Measurements from ENCODE around the gene IKZF2. TPM values are rescaled to one million over a fixed set of nuclear protein-coding genes. Genes with fewer than 3 reads are reported as not detected.

The IKZF2 gene
- total and polyA plus RNA-seq, 2 donors (not counting 3 experiments of a cell fraction or from before 2014, with no cell fraction given), result 0.08 to 0.46 TPM

DNA sequence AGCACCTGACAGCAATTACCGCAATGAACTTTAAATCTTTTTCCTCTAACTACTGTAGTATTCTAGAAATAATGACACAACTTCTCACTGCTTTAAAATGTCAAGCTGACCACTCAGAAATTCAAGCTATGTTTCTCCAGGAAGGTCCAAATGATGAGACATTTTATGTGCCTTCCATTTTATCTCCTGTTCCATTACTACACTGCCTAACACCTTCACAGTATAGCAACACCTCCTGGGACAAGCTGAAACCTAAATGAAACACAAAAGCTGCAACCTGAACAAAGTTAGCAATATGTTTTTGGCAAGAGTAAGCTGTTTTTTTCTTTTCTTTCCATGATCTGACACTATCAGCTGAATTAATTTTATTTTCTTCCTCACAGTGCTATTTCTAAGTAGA, 81.9 kb downstream of the IKZF2 start:
- no peaks in the 10 kb centered on the region for H3K79me2 ChIP-seq (ENCODE audit: control insufficient read depth, insufficient read depth, low read length)
- no peak overlapping the region for H3K4me3 ChIP-seq (replicated peaks in 1 of 3; ENCODE audit: insufficient read depth in 1 of 3, low read depth in 1 of 3, low read length in 3 of 3)
- H3K9ac ChIP-seq (replicated peaks; ENCODE audit: extremely low read depth, insufficient read depth, low read length), result no peak overlapping the region
- dilution Hi-C loops (cut with MboI; ENCODE audit: extremely low pct_ligation_motif_present, low sequenced_read_pairs), result no loop called here
- H3K36me3 ChIP-seq (ENCODE audit: control insufficient read depth in 2 of 2, extremely low read depth in 1 of 2, insufficient read depth in 2 of 2, low read length in 2 of 2), result no peaks in the 10 kb centered on the region
- H3K27ac ChIP-seq (ENCODE audit: insufficient read depth, low read depth, low read length), result no peak overlapping the region
- FAIRE-seq, result no peak
- ChIA-PET POLR2A (no interaction called here), CTCF (interaction anchor here (1.2 kb wide), 1 partner anchor 15 kb away, joined by 4 read pairs; no protein-coding TSS in a partner anchor)
- no peaks in the 10 kb centered on the region for H3K4me1 ChIP-seq (ENCODE audit: control insufficient read depth, extremely low read depth, insufficient read depth, low read length)
- H3K9me1 ChIP-seq (replicated peaks; ENCODE audit: control insufficient read depth, extremely low read depth, insufficient read depth, low read length), result no peaks in the 10 kb centered on the region
- intact Hi-C loops (cut with micrococcal nuclease), result no loop called here
- BruUV-seq (replicated peaks), result no TSS peak
- TF ChIP-seq JUN (IDR thresholded peaks at IDR 0.05; ENCODE audit: borderline replicate concordance, insufficient read depth, insufficient read length, low read depth) (no peak), MYC (IDR thresholded peaks at IDR 0.05; ENCODE audit: low read depth, low read length) (no peak), POLR2AphosphoS5 (IDR thresholded peaks at IDR 0.05; ENCODE audit: insufficient read depth, low read depth, low read length) (no peak), FOS (IDR thresholded peaks at IDR 0.05; ENCODE audit: borderline replicate concordance, insufficient read depth, low read length) (no peak), EZH2 (IDR thresholded peaks at IDR 0.05; ENCODE audit: borderline replicate concordance, low read depth, low read length, severe bottlenecking) (no peak)
- TF ChIP-seq, protein P1, sequence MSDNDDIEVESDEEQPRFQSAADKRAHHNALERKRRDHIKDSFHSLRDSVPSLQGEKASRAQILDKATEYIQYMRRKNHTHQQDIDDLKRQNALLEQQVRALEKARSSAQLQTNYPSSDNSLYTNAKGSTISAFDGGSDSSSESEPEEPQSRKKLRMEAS (IDR thresholded peaks at IDR 0.05; ENCODE audit: insufficient read depth, insufficient read length), result no peak
- TF ChIP-seq, protein P2, sequence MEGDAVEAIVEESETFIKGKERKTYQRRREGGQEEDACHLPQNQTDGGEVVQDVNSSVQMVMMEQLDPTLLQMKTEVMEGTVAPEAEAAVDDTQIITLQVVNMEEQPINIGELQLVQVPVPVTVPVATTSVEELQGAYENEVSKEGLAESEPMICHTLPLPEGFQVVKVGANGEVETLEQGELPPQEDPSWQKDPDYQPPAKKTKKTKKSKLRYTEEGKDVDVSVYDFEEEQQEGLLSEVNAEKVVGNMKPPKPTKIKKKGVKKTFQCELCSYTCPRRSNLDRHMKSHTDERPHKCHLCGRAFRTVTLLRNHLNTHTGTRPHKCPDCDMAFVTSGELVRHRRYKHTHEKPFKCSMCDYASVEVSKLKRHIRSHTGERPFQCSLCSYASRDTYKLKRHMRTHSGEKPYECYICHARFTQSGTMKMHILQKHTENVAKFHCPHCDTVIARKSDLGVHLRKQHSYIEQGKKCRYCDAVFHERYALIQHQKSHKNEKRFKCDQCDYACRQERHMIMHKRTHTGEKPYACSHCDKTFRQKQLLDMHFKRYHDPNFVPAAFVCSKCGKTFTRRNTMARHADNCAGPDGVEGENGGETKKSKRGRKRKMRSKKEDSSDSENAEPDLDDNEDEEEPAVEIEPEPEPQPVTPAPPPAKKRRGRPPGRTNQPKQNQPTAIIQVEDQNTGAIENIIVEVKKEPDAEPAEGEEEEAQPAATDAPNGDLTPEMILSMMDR (IDR thresholded peaks at IDR 0.05; ENCODE audit: extremely low read depth in 1 of 2, insufficient read depth in 1 of 2, low read depth in 1 of 2, low read length in 2 of 2), result no peak
- H4K20me1 ChIP-seq (replicated peaks; ENCODE audit: control insufficient read depth, extremely low read depth, insufficient read depth, low read length), result no peaks in the 10 kb centered on the region
- H3K4me2 ChIP-seq (ENCODE audit: insufficient read depth, low read length), result no peak overlapping the region
- no peaks in the 10 kb centered on the region for H3K9me3 ChIP-seq (replicated peaks; ENCODE audit: control insufficient read depth, insufficient read depth, low read length)
- no peak for DNase-seq (ENCODE audit: low read depth, low spot score)
- no peaks in the 10 kb centered on the region for H3K27me3 ChIP-seq (ENCODE audit: control insufficient read depth in 2 of 2, insufficient read depth in 2 of 2, low read length in 2 of 2)
- H2AFZ ChIP-seq (ENCODE audit: low read depth, low read length), result no peak overlapping the region

All from endothelial cell of umbilical vein (primary cell).